Suprapubic skin (tissue), 4 donors: ENCODE data around the gene ZNF692.

Experiments used
- CTCF ChIP-seq, 2 donors: fragments of 200-600 bp in 1 of 2; fragments of 450-650 bp in 1 of 2; sonication (generic) in 1 of 2; IDR thresholded peaks; one replicate each; pipeline ENCODE4 v1.5.1; 2016 to 2019; ENCODE audit warnings: antibody characterized with exemption in 2 of 2, mild to moderate bottlenecking in 1 of 2, moderate library complexity in 1 of 2
- EP300 ChIP-seq: sonication (generic); formaldehyde crosslinking; IDR thresholded peaks from one replicate; pipeline ENCODE4 v1.6.1; 2017; ENCODE audit warnings: antibody characterized with exemption
- POLR2A ChIP-seq, 2 donors: fragments of 450-650 bp; IDR thresholded peaks; one replicate each; pipeline ENCODE4 v1.6.1; 2017; ENCODE audit warnings: antibody characterized with exemption in 2 of 2, mild to moderate bottlenecking in 2 of 2, moderate library complexity in 2 of 2
- POLR2AphosphoS5 ChIP-seq, 3 donors: sonication (generic); formaldehyde crosslinking; IDR thresholded peaks; one replicate each; pipeline ENCODE4 v1.6.1; 2017; ENCODE audit warnings: antibody characterized with exemption in 3 of 3

GRCh38 chr1:248823517-248824001 is 35.3 kb downstream of the ZNF692 start:
- TF ChIP-seq CTCF (IDR thresholded peaks at IDR 0.05) (no peak), POLR2AphosphoS5 (IDR thresholded peaks at IDR 0.05) (no peak), EP300 (no peak), POLR2A (IDR thresholded peaks at IDR 0.05) (no peak)
